HG02943 (cell line): ENCODE data around the gene SAP30BP.
"Not testable (repeated sequence)": the region's sequence is repeated elsewhere in the genome, so short reads cannot be mapped to it uniquely, and the experiment has no call there.

Source experiments
- ATAC-seq: cut with Tn5 transposase; IDR thresholded peaks from one replicate; pipeline ENCODE4 v1.9.1; 2021; ENCODE audit warnings: mild to moderate bottlenecking, low read depth, moderate library complexity; ENCODE audit not compliant: unreplicated experiment

The SAP30BP gene

GRCh38 chr17:75633486-75634375 lies 33.4 kb upstream of the SAP30BP start:
- no peak for ATAC-seq

GRCh38 chr17:75634376-75634740 lies 32.8 kb upstream of the SAP30BP start:
- ATAC-seq: no peak

DNA sequence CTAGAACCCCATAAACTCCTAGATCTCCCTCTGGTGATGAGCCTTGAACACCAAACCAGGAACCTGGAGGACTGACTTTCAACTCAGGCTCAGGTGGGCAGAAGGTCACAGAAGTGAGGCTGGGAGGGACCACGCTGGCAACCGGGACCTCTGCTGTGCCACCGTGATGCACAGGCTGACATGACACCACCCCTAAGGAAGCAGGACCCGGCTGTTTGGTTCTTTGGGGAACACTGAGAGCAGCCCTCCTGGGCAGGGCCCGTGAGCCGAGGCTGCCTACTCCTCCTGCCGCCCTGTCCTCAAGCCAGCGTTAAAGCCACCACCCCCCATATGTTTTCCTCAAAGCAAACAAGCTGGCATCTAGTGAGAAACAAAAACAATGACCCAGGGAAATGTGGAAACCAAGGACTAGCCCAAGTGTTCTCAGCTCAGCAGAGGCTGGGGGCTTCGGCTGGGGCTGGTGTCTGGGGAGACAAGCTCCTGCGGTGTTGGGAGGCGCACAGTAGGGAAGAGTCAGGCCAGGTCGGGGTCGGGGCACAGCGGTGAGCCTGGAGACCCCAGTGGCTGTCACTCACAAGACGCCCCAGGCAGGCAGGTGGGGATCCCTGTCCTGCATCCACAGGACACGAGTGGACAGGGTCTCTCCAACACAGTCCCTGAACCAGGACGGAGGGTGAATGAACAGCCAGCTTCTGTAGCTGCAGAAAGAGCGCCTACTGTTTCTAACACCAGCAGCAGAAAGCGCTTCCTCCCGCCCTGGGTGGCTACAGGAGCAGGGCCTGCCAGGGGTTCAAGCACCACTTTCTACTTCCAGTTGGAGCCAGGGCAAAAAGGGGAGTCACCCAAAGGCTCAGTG lies 32.2 kb upstream of the SAP30BP start:
- no peak for ATAC-seq

DNA sequence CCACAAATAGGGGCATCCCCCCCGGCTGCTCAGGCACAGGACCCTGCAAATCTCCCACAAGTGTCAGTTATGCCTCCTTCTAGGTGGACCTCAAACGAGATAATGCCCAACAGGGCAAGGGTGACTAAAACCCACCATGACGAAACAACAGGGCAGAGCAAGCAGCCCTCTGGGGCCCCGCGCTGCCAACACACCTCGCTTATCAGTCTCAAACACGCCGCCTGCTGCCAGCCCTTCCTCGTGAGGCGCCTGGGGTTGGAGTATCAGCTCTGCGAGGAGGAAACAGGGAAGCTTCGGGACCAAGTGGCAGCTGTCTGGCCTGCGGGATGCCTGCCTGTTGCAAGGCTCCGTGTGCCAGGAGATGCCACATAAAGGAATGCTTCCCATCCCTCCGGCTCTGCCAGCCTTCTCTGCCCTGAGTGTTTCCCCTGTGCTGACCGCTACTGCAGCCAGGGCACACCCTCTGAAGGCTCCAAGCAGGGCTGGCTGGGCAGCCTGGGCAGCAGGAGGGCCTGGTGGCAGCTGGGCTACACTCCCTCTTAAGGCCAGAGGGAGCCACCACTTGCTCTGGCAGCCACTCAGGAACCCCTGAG lies 31.4 kb upstream of the SAP30BP start:
- ATAC-seq: no peak

- no peak for ATAC-seq
Observed at GRCh38 chr17:75636381-75637142, 30.6 kb upstream of the SAP30BP start.

DNA sequence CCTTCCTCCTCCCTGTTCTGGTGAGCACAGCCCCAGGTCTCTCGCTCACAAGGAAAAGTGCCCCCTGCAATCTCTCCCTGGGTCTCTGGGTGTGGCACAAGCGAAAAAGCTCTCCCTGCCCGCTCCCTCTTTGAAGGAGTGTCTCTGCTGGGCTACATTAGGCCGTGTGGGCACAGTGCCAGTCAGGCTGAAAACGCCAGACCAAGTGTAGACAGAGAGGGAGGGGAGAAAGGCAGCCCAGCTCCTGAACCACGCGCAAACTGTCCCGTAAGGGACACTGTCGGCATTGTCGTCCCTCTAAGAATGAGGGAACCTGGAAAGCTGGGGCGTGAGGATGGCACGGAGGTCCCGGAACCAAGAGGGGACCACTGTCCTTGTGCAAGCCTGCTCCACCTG lies 30.0 kb upstream of the SAP30BP start:
- no peak for ATAC-seq

GRCh38 chr17:75637551-75637950 lies 29.6 kb upstream of the SAP30BP start:
- no peak for ATAC-seq

- ATAC-seq: not testable (repeated sequence)
Observed at GRCh38 chr17:75638039-75638438, 29.1 kb upstream of the SAP30BP start.

DNA sequence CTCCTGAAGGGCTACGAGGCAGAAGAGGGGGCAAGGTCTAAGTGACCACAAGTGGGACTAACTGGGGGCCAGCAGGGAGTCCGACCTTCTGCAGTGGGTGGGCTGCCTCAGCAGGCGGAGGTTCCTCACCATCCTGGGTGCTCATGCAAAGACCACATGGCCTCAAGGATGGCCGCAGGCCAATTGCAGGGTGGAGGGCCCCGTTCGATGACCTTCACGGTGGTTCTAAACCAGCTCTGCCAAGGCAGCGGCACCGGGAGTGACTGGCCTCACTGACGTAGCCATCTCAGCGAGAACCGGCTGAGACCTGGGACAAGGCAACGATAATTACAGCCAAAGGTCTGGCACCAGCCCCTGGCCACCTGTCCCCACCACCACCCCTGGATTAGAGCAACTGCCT lies 28.2 kb upstream of the SAP30BP start:
- no peak for ATAC-seq

GRCh38 chr17:75639327-75639726 lies 27.8 kb upstream of the SAP30BP start:
- no peak for ATAC-seq

DNA sequence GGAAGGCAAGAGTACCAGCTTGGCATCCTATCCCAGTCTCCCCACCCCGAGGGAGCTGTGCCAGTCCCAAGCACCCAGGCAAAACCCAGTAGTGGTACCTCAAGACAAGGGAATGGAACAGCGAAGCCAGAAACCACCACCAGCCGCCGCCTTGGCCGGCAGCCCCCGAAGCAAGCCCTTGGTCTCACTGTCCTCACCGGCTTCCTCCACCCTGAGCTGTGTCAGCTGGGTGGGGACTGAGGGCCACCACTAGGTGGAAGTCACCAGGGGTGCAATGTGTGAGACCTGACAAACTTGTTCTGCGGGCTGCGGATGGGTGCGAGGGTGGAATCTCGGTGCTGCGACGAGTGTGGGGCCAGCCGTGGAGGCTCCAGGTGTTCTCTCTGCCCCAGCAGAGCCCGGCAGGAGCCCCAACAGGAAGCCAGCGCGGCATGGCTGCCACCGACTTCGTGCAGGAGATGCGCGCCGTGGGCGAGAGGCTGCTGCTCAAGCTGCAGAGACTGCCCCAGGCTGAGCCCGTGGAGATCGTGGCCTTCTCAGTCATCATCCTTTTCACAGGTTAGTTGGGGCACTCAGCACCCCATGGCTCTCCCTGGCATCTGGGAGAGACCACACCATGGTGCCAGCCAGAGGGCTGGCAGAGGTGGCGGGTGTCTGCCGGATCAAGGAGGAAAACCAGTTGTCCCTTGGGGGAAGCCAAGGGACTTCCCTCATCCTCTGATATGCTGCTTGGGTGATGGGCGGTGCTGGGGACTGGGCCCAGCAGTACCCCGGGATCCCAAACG lies 27.2 kb upstream of the SAP30BP start:
- ATAC-seq: no peak

DNA sequence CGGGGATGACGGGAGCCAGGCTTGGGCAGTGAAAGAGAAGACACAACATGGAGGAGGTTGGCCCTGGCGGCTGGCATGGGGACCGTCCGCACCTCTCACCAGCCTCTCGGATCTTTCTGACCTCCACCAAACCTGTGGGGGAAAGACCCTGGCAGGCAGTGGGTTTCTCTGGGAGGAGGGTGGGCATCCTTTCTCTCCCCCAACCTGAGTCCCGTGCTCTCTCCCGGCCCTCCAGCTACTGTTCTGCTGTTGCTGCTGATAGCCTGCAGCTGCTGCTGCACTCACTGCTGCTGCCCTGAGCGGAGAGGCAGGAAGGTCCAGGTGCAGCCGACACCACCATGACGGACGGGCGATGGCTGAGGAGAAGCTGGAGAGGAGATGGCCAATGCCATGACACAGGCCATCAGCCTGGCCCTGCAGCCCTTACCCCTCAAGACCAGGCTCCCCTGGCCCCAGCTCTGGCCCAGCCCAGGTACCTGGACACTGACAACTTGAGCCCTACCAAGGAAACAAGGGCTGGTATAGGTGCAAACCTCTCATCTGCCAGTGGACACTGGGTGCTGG lies 26.5 kb upstream of the SAP30BP start:
- no peak for ATAC-seq

DNA sequence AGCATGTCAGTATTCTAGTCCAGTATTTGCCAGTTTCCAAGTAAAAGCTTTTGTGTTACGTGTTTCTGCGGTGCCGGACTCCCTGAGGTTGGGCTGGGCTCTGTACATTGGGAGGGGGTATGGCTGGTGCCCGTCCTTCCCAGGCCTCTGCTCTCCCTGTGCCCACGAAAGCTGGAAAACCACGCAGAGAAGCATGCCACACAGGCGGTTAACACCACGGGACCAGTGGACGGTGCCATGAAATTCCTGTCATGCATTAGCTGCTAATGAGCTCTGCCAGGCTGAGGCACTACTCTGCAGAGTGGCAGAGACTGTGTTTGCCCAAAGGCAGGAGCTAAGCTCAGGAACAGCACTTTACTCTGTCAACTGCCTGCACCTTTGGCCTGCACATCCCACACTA lies 25.8 kb upstream of the SAP30BP start:
- ATAC-seq: no peak

DNA sequence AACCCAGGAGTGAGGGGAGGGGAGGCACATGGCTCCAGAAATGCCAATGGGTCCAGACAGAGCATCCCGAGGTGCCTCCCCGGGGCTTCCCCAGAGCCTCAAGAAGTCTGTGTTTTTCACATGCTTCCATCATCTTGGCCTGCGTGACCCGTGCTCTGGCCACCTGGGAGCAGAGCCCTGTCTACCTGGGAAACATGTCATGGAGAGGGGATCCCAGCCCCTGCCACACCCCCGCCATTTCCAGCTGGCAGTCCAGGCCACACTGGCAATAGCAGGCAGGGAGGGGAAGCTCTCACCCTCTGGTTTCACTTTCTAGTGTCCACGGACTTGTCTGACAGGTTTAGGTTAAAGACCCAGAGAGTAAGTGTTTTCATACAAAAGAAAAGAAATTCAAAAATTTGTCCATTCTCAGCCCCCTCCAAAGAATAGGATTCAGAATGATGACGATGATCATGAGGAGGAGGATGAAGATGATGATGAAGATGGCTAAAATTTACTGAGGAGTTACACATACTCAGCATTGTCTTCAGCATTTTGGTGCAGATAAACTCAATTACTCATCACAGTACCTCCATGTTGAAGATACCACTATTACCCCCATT lies 24.9 kb upstream of the SAP30BP start:
- no peak for ATAC-seq

DNA sequence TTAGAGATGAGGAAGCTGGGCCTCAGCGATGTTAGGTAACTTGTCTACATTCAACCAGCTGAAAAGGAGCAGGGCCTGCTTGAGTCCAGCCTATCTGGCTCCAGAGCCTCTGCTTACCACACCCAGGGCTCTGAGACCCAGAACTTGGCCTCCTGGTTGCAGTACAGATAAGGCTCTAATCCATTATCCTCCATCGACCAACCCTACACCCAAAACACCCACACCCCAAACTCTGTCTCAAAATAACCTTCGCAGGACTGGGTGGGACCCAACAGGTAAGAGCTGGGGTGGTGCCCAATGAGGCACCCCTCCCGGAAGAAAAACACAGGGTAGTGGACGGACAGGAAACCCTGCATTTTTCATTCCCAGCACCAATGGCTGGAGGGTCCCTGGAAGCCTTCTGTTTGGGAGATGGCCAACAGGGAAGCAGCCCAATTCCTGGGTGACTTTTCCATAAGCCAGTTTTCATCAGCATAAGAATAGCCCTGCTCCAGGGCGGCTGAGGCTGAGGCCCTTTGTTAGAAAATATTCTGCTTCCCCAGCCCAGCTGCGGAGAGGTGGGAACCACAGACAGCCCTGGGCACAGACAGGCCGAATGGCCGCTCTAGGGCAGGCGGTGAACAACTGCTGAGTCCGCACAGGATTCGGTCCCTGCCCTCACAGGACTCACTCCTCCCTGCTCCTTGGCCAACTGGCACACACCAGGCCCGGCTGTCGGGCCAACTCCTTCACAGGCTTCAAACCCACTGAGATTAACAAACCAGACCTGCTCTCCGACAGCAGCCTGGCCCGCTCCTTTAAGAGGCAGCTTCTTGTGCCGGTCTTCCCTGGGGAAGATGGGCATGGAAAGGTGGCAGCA lies 24.1 kb upstream of the SAP30BP start:
- no peak for ATAC-seq

DNA sequence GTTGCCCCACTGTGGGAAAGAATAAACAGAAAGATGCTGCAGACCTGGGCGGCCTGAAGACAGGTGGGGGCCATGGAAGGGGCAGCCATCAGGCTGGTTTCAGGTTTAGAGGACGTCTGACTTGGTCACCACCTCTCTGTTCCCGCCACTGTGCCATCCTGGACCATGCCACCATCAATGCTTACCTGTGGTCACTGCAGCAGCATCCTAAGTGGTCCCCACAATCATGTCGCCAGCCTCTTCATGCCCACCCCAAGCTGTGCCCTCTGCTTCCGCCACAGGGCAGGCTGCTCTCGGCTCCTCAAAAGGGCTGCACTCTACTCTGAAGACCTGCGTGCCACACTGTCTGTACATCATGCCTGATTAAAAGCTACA lies 23.5 kb upstream of the SAP30BP start:
- ATAC-seq: no peak

DNA sequence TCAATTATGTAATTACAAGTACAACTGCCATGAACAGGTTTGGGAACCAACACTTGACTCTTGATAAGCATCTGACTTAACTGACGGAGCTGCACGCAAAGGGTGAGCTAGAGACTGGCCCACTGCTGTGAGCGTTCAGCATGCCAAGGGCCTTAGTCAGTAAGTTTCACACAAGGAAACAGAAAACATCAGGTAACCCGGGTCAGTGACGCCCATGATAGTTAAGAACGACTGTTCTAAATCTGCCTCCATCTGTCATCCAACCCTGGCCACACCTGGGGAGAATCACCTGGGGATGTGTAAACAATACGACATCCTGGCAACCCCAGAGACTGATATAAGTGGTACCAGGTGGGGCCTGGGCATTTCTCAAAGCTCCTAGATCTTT lies 21.6 kb upstream of the SAP30BP start:
- ATAC-seq: no peak
